Brain microvascular endothelial cell (primary cell): ENCODE results near the gene C1orf35.

ENCODE experiments used
- DNase-seq: peaks from one replicate; pipeline ENCODE4 v3.0.0-alpha.2; 2020
- H3K27ac ChIP-seq: fragments of 250-450 bp; sonication (Bioruptor Pico); 2 replicates; pipeline ENCODE4 v1.5.1; 2020; ENCODE audit warnings: mild to moderate bottlenecking, moderate library complexity
- H3K27me3 ChIP-seq: fragments of 250-450 bp; sonication (Bioruptor Pico); replicated peaks from 2 replicates; pipeline ENCODE4 v1.5.1; 2020; ENCODE audit warnings: mild to moderate bottlenecking
- H3K36me3 ChIP-seq: fragments of 250-450 bp; sonication (Bioruptor Pico); replicated peaks from 2 replicates; pipeline ENCODE4 v1.5.1; 2020; ENCODE audit warnings: mild to moderate bottlenecking
- H3K4me3 ChIP-seq: 2 replicates; pipeline ENCODE4 v1.5.1; 2011; ENCODE audit warnings: low read depth, mild to moderate bottlenecking, control low read depth, low read length, moderate library complexity
- in situ Hi-C: cut with HindIII; loops from 2 replicates; pipeline ENCODE4 v1.10.0; 2017; ENCODE audit warnings: low sequenced_read_pairs, low pct_ligation_motif_present
- TF ChIP-seq, protein P1 (sequence below): IDR thresholded peaks from 2 replicates; pipeline ENCODE4 v1.5.1; 2011; ENCODE audit warnings: low read depth, mild to moderate bottlenecking, moderate library complexity, low read length, control low read depth, inconsistent platforms; ENCODE audit errors: missing control alignments

C1orf35 gene

GRCh38 chr1:228058172-228058948, 44.8 kb downstream of the C1orf35 start:
- DNase-seq, result no peak
- H3K36me3 ChIP-seq, result no peaks in the 10 kb centered on the region
- peaks cover 31% of the 10 kb centered on the region for H3K27me3 ChIP-seq
- TF ChIP-seq, protein P1, sequence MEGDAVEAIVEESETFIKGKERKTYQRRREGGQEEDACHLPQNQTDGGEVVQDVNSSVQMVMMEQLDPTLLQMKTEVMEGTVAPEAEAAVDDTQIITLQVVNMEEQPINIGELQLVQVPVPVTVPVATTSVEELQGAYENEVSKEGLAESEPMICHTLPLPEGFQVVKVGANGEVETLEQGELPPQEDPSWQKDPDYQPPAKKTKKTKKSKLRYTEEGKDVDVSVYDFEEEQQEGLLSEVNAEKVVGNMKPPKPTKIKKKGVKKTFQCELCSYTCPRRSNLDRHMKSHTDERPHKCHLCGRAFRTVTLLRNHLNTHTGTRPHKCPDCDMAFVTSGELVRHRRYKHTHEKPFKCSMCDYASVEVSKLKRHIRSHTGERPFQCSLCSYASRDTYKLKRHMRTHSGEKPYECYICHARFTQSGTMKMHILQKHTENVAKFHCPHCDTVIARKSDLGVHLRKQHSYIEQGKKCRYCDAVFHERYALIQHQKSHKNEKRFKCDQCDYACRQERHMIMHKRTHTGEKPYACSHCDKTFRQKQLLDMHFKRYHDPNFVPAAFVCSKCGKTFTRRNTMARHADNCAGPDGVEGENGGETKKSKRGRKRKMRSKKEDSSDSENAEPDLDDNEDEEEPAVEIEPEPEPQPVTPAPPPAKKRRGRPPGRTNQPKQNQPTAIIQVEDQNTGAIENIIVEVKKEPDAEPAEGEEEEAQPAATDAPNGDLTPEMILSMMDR, result no peak
- H3K27ac ChIP-seq, result no peak overlapping the region
- no peak overlapping the region for H3K4me3 ChIP-seq
- in situ Hi-C loops, result no loop called here
